GM18520 (cell line): Measurements from ENCODE around the gene SIGLEC11.
"Not testable (repeated sequence)": the region's sequence is repeated elsewhere in the genome, so short reads cannot be mapped to it uniquely, and the experiment has no call there.

Source experiments
- ATAC-seq: cut with Tn5 transposase; IDR thresholded peaks from one replicate; pipeline ENCODE4 v1.9.1; 2021; ENCODE audit not compliant: unreplicated experiment

The SIGLEC11 gene

GRCh38 chr19:49960980-49961379 is at the start of gene SIGLEC11:
SIGLEC11 (minus strand) TSS chr19:49961172; CDS start chr19:49961081, 91 bp downstream.
- ATAC-seq, result not testable (repeated sequence)

GRCh38 chr19:50008532-50008931 is 47.6 kb upstream of the SIGLEC11 start:
- ATAC-seq, result no peak

- no peak for ATAC-seq
Observed at GRCh38 chr19:50007947-50008346, 47.0 kb upstream of the SIGLEC11 start.

GRCh38 chr19:50007170-50007569 is 46.2 kb upstream of the SIGLEC11 start:
- ATAC-seq, result no peak

GRCh38 chr19:50005428-50005827 is 44.5 kb upstream of the SIGLEC11 start:
- no peak for ATAC-seq

- no peak for ATAC-seq
Observed at GRCh38 chr19:50003810-50004419, 42.9 kb upstream of the SIGLEC11 start.

GRCh38 chr19:50003254-50003788 is 42.3 kb upstream of the SIGLEC11 start:
- no peak for ATAC-seq

GRCh38 chr19:50002386-50002960 is 41.5 kb upstream of the SIGLEC11 start:
- no peak for ATAC-seq

- no peak for ATAC-seq
Observed at GRCh38 chr19:50001775-50002174, 40.8 kb upstream of the SIGLEC11 start.

DNA sequence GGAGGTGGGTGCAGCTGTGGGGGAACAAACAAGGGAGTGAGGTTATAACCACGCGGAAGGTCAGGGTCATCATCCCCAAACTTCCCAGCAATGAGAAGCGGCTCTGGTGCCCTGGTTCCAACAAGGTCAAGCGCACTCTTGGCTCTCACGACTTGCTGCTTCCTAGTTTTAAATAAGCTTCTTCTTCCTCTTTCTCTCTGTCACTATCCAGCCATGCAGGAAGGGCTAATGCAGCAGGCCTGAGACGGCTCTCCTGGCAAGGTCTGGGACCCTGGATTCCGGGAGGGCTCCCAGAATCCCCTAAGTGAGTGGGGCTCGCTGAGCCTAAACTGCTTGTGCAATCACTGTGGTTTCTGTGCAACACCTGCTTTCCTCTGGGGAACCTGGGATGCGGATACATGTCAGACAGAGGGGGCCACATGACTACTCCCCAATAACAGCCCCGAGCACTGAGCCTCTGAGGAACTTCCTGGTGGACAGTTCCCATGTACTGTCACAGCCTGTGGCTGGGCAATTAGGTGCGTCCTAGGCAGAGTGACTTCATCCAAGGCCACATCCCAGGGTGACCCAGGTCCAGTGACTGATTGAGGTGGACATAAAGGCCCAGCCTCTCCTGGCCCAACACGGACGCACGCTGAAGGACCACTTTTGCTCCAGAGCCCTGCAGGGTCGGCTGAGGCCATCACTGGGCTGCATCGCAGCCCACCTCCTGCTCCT is 40.0 kb upstream of the SIGLEC11 start:
- no peak for ATAC-seq

GRCh38 chr19:50000038-50000840 is 39.3 kb upstream of the SIGLEC11 start:
- no peak for ATAC-seq

DNA sequence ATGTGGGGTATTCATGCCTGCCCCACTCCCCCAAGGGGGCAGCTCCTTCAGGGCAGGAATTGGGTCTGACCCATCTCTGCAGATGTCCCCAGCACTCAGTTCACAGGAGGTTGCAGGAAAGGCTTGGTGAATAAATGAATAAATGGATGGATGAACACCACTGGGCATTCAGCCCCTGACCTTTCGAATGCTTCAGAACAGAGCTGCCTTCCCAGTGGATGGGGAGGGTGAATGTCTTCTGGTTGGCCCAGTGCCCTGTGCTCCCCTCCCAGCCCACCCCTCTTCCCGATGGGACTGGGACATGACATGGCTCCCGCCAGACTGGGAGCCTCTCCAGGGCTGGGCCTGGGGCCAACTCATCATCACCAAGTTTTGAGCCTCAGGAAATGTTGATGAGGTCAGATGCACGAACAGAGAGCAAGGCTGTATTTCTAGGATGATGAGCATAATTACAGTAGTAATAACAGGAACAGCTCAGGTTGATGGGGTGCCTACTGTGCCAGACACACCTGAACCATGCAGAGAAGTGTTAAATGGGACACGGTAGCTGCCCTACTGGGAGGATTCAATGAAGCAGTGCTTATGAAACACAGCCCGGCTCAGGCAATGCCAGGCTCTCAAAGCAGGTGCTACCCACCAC is 38.5 kb upstream of the SIGLEC11 start:
- ATAC-seq, result no peak

DNA sequence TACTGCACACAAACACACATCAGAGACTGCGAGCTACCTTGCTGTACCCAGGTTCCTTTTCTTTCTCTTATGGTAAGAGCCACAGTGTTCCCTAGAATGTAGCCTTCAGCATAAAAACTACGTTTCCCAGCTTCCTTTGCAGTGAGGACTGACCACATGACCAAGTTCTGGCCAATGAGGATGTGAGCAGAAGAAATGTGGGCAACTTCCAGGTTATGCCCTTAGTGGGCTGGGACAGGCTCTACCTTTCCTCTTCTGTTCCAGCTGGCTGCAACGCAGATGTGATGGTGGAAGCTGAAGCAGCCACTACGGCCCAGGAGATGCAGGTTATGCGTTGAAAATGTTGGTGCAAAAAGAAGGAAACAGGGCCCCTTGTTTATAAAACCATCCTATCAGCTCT is 36.7 kb upstream of the SIGLEC11 start:
- ATAC-seq, result no peak

GRCh38 chr19:49988433-49988832 is 27.5 kb upstream of the SIGLEC11 start:
- ATAC-seq, result no peak

GRCh38 chr19:49988007-49988406 is 27.0 kb upstream of the SIGLEC11 start:
- ATAC-seq, result no peak

GRCh38 chr19:49987159-49987698 is 26.3 kb upstream of the SIGLEC11 start:
- ATAC-seq, result no peak

GRCh38 chr19:49986354-49986753 is 25.4 kb upstream of the SIGLEC11 start:
- ATAC-seq, result no peak

- no peak for ATAC-seq
Observed at GRCh38 chr19:49985871-49986270, 24.9 kb upstream of the SIGLEC11 start.

DNA sequence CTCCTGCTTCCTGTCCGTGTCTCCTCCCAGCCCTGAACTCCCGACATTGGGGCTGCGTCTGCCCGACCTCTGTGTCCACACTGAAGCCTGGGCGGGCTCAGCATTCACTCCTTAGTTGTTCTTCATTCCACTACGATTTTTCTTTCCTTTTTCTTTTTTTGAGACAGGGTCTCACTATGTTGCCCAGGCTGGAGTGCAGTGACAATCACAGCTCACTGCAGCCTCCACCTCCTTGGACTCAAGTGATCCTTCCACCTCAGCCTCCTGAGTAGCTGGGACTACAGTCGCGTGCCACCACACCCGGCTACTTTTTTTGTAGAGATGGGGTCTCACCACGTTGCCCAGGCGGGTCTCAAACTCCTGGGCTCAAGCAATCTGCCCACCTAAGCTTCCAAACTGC is 23.5 kb upstream of the SIGLEC11 start:
- ATAC-seq, result no peak

DNA sequence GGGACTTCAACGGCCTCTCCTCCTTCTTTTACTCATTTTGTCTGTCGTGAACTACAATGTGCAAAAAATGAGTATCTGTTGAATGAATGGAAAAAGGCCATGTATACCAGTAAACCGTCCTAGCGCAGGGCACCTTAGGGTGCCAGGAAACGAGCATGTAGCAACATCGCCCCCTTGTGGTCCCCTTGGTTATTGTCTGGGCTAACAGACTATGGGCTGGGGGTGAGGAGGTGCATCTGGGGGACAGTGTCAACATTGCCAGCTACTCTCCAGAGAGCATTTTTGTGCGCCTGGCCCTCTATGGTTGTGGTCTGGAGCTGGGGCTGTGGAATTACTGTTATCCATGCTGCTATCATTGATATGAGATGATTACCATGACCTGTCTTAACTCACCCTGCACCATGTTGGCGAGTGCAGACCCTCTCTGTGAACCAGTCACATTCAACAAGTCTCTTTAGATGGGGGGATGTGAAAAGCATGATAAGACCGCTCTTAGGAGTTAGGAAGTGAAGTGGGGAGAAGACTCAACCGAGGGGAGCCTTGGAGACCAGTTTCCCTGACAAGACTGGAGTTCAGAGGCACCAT is 22.8 kb upstream of the SIGLEC11 start:
- no peak for ATAC-seq
